HTERT RPE-1 (cell line): ENCODE results near the gene BOC.

ENCODE experiments used
- in situ Hi-C: fragments of 300-500 bp; cut with MboI; formaldehyde crosslinking; loops from 4 replicates; pipeline ENCODE4 v1.14.3; 2020; ENCODE audit warnings: low sequenced_read_pairs

BOC gene

GRCh38 chr3:113185194-113185835 is 26.0 kb upstream of the BOC start:
- in situ Hi-C loops = no loop called here

- in situ Hi-C loops = no loop called here
Observed at GRCh38 chr3:113186566-113186965, 24.8 kb upstream of the BOC start.

DNA sequence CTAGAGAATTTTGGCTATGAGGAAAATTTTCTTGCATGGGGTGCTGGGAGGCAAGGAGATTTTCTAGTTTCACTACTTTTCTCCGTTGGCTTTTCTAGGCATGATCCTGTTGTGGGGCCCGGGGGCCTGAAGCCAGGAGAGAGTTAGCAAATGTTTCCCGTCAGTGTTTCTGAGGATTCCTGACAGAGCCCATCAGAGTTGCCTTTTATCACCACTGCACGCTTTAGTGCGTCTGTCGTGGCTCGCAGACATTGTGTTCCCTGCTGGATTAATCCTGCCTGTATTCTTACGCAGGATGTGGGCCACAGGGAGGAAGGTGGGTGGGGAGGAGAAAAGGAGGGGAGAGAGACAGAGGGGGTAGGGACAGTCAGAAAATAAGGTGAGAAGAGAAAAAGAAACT is 18.1 kb upstream of the BOC start:
- in situ Hi-C loops = no loop called here

DNA sequence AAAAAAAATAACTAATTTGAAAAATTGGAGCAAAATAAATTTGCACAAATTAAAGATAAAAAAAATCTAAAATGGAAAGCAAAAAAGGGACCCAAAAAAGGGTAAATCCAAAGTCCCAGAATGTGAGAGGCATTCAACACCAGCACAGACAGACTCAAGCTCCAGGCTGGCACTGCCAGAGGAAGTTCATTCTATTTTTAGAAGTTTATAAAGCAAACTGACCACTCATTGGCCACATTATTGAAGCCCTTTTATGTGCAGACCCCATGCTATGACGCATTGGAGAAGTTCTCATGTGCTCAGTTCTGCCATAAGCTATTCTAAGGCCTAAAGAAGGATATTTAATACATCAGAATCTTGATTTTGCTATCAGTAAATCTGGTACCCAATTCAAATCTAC is 17.6 kb upstream of the BOC start:
- in situ Hi-C loops = no loop called here

GRCh38 chr3:113194823-113195401 is 16.4 kb upstream of the BOC start:
- in situ Hi-C loops = no loop called here

DNA sequence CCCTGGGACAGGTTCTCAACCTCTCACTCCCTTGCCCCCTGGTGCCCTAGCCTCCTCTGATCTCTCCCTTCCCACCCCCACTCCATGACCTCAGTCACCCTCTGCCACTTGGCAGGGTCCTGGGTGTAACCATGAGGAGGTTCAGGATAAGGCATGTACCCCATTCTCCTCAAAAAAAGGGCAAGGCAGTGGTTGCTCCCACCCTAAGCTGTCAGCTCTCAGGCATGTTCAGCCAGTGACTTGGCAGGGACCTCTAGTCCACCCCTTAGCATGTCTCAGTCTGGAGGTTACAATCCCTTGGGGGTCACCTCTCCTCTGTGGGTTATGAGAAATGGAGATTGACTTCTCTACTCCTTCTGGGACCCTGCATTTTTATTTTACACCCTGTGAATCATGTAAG is 11.0 kb upstream of the BOC start:
- in situ Hi-C loops = no loop called here

DNA sequence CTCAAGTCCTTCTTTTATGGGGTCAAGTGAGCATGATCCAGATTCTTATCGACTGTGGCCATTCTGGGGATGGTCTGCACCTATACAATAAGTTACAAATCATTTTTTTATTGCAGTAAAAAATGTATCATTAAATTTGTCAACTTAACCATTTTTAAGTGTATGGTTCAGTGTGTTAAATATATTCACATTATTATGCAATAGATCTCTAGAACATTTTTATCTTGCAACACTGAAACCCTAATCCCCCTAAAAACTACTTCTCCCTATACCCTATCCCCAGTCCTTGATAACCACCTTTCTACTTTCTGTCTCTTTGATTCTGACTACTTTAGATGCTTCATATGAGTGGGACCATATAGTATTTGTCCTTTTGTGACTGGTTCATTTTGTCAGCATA is 10.4 kb upstream of the BOC start:
- in situ Hi-C loops = no loop called here

DNA sequence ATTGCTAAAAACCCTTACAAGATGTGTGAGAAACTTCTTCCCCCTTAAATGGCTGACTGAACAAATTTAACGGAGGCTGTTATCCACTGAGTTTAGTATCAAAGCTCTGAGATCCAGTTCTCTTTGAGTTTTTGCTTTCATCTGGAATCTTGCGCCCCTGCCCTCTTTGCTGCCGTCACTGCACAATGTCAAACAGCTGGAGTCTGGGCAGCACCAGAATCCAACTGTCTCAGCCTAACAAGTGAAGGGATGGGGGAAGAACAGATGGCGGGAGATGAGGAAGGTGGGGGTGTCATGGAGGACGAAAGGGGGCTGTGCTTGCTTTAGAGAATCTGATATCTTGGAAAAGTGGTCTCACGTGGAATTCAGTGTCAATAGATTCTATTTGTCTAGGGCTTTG is 7.0 kb upstream of the BOC start:
- in situ Hi-C loops = no loop called here

DNA sequence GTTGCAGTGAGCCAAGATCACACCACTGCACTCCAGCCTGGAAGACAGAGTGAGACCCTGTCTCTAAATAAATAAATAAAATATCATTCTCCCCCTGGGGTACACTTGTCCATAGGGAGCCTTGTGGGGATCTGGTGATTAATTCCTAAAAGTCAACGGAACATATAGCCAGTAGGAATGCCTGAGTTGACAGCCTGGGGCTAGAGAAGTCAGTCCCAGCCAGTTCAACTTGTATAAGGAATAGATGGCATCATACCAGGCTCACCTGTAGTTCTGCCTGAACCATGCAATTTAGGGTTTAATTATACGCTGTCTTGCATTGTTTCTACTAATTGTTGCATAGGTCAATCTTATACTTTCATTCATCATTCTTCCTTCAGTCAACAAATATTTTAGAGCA is 5.9 kb upstream of the BOC start:
- in situ Hi-C loops = no loop called here

- in situ Hi-C loops = no loop called here
Observed at GRCh38 chr3:113210604-113211329, 590 bp upstream of the BOC start.

GRCh38 chr3:113212150-113212843 is 940 bp downstream of the BOC start:
- in situ Hi-C loops = no loop called here

DNA sequence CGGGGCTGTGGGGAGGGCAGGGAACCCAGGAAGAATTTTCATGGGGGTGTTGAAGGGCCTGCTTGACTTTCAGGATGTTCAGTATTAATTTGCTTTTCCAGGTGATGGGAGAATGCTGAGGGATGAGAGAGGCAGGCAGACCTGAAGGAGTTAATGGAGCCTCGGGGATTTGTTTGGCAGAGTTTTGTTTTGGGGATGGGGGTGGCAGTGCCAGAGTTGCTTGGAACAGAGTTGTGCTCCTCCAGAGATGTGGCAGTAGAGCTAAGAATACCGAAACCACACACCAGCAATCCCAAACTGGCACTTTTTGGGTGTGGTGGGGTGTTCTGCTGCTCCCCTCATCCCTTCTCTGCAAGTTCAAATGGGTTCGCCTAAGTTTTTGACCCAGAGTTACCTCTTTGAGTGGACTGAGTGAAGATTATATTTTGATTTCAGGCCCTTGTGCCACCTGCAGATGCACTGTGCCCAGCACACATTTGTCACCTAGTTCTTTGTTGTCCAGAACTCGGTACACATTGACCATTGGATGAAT is 1.6 kb downstream of the BOC start:
- in situ Hi-C loops = no loop called here

DNA sequence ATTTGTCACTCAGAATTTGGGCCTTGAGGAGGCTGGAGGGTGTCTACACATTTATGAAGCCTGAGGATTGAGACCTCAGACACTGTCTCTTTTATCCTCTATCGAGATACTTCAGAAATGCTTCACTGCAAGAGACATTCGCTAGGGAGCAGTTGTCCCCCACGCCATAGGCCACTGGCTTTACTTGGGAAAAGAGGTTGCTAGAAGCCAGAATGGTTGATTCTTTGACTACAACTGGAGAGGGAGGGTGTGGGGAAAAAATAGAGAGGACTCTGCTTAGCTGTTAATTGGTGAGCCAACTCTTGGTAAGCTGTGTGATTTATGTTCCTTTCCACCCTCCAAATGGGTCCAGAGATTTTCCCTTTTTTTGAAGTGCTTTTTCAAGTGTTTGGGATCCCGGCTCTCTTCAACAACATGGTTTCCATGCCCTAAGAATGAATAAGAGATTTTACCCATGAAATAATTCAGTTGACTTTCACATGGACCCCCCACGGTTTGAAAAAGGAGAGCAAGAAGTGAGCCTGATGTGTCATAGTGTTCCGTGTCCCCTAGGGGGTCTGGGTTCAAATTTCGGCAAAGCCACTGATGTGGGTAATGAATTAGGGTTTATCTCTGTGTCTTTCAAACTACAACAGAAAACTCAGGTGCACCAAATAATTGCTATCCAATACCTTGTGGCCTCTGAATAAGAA is 2.7 kb downstream of the BOC start:
- in situ Hi-C loops = no loop called here

- in situ Hi-C loops = no loop called here
Observed at GRCh38 chr3:113214917-113215595, 3.7 kb downstream of the BOC start.

DNA sequence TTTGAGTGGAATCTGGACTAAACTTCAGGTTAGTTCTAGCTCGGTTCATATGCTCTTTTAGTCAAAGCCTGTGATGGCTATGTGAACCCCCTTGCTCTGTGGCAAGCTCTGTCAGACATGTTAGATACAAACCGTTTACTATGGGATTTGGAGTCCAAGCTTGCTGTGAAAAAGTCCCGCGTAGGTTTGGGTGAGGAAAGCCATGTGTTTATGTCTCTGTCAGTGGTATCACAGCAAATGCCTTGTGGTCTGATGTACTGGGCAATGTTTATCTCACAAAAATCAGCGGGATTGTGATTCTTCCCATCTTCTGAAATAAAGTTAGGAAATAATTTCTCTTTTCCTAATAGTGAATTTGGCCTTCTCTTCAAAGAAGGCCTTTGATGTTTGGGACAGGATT is 5.0 kb downstream of the BOC start:
- in situ Hi-C loops = no loop called here

DNA sequence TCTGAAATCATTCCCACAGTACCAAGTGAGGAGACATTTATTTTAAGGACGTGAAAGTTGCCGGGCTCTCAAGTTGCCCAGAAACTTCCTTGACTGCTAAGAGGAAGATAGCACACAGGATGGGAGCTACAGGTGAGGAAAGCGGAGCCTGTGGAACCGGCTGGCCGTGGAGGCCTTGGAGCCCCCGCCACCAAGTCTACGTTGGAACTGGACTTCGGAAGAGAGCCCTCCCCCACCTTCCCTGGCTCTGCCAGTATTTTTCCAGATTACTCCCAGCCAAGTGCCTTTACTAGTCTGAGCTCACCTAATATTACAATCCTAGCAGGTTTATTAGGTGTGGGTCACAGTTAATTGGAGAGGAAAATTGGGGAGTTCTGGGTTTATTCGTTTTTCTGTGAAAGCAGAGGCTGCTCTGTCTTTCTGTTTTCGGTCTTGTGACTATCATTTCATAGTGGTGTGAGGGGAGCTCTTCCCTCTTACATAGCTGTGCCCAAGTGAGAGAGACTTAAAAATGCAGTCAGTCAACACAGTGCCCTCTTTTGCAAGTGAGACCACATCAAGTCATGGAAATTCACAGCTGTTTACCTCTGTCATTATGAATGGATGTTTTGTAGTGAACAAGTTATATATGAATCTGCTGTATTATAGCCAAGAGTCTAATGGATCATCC is 6.8 kb downstream of the BOC start:
- in situ Hi-C loops = no loop called here

DNA sequence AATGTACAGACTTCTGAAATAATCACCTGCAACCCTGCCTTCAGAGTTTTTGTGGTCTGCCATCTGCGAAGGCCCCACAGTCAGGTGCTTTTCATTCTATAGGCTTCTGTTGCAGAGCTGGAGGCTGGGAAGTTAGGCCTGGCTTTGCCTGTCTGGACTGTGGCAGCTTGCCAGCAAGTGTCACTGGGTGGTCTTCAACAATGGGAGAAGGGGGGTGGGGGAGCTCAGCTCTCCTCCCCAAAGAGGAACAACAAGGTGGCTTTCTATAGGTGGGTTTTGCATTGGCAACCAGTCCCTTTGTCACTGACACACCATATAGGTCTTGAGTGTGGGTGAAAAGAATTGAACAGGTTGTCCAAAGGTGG is 7.3 kb downstream of the BOC start:
- in situ Hi-C loops = no loop called here

- in situ Hi-C loops = no loop called here
Observed at GRCh38 chr3:113219605-113220300, 8.4 kb downstream of the BOC start.

- in situ Hi-C loops = no loop called here
Observed at GRCh38 chr3:113220721-113221120, 9.4 kb downstream of the BOC start.
